ENCODE data around the gene RUSC1. TPM values are rescaled to one million over a fixed set of nuclear protein-coding genes. Genes with fewer than 3 reads are reported as not detected.

The RUSC1 gene
- total and polyA plus RNA-seq, 2 of the 8 experiments (the other 6 are each of a cell fraction or from before 2014, with no cell fraction given), result 54.6 to 90.4 TPM

DNA sequence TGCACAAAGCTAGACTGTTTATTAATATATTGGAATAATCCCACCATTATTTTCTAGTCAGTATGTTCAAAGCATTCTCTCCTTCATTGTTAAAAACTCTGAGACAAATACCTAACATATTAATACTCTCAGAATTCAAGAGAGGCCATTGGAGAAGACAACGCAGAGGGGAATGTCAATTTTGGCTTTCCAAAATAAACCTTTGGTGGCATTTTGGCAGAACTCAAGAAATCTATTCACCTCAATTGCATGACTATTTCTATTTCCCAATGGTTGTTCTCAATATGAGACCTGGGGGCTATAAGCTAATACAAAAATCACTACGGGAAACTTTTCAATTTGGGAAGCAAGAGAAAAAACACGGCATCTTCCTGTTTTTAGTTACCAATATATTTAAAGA is 58.5 kb downstream of the RUSC1 start:
- Histone ChIP-seq H3K56ac (replicated peaks; ENCODE audit: insufficient read length, low read depth, low read length) (no peak overlapping the region), H4K91ac (replicated peaks; ENCODE audit: insufficient read length, low read length) (no peak overlapping the region), H3K9ac (replicated peaks in 1 of 4; ENCODE audit: extremely low read depth in 1 of 4, low read depth in 3 of 4, low read length in 3 of 4) (no peak overlapping the region), H3K27ac (ENCODE audit: low read depth, low read length) (no peak overlapping the region), H2AFZ (ENCODE audit: low read length) (no peak overlapping the region), H3K36me3 (ENCODE audit: control insufficient read depth in 2 of 4, insufficient read depth in 4 of 4, low read length in 3 of 4) (peaks cover 2 to 19% (median 7%) of the 10 kb centered on the region in 4 experiments), H3K9me3 (ENCODE audit: insufficient read depth in 2 of 2, low read depth in 1 of 2, low read length in 1 of 2) (no peaks in the 10 kb centered on the region), H4K8ac (ENCODE audit: extremely low read depth, insufficient read depth, low read length) (no peak overlapping the region), H4K20me1 (replicated peaks in 1 of 2; ENCODE audit: control insufficient read depth in 1 of 2, insufficient read depth in 2 of 2, low read length in 2 of 2) (no peaks in the 10 kb centered on the region), H2BK20ac (ENCODE audit: low read length) (no peak overlapping the region), H3K18ac (ENCODE audit: extremely low read depth, low read length) (no peak overlapping the region), H3K79me1 (ENCODE audit: low read depth, low read length) (no peaks in the 10 kb centered on the region), H3K14ac (ENCODE audit: insufficient read length) (no peak overlapping the region), H3K4me1 (replicated peaks in 1 of 4; ENCODE audit: control insufficient read depth in 3 of 4, insufficient read depth in 4 of 4, low read length in 3 of 4) (no peaks in the 10 kb centered on the region), H3K27me3 (replicated peaks in 1 of 4; ENCODE audit: control insufficient read depth in 3 of 4, extremely low read depth in 1 of 4, insufficient read depth in 3 of 4, low read length in 3 of 4) (no peaks in the 10 kb centered on the region), H2BK12ac (ENCODE audit: low read depth, low read length) (no peak overlapping the region), H2BK5ac (ENCODE audit: low read depth, low read length) (no peak overlapping the region), H2AK5ac (ENCODE audit: low read depth, low read length) (no peak overlapping the region), H4K5ac (ENCODE audit: insufficient read length, low read depth, low read length) (no peak overlapping the region), H3K4ac (replicated peaks; ENCODE audit: insufficient read length, low read depth, low read length) (no peak overlapping the region), H3K23me2 (ENCODE audit: low read depth, low read length) (no peaks in the 10 kb centered on the region), H3K4me3 (ENCODE audit: extremely low read depth in 1 of 4, insufficient read depth in 2 of 4, low read depth in 3 of 4, low read length in 4 of 4) (no peak overlapping the region), H2BK120ac (replicated peaks; ENCODE audit: low read depth, low read length) (no peak overlapping the region), H3K23ac (ENCODE audit: insufficient read length) (no peak overlapping the region), H2BK15ac (ENCODE audit: low read length) (no peak overlapping the region), H3K4me2 (ENCODE audit: insufficient read depth in 1 of 2, low read depth in 2 of 2, low read length in 2 of 2) (no peak overlapping the region), H3K79me2 (ENCODE audit: control insufficient read depth in 1 of 2, insufficient read depth in 2 of 2, low read length in 2 of 2) (no peaks in the 10 kb centered on the region)
- POLR2A ChIA-PET (ENCODE audit: partially characterized antibody), result no interaction called here
- CTCF ChIA-PET (ENCODE audit: partially characterized antibody), result no interaction called here
- 91% methylated on average over 3 of the region's 3 CpGs; no CpG with 5 or more reads in 1 of the 2 experiments for WGBS, 2 experiments (ENCODE audit: extremely low coverage in 1 of 2, insufficient coverage in 1 of 2, insufficient read length in 1 of 2, insufficient replicate concordance in 2 of 2, low coverage in 1 of 2, low lambda C conversion rate in 2 of 2, missing lambda C conversion rate in 1 of 2)
- TF ChIP-seq JUND (IDR thresholded peaks at IDR 0.05; ENCODE audit: low read length) (no peak), TAF7 (optimal IDR thresholded peaks at IDR 0.05; ENCODE audit: borderline replicate concordance, low read depth, low read length) (no peak), USF2 (IDR thresholded peaks at IDR 0.05; ENCODE audit: low read length) (no peak), SRF (IDR thresholded peaks at IDR 0.05; ENCODE audit: low read depth, low read length) (no peak), SP4 (IDR thresholded peaks at IDR 0.05; ENCODE audit: low read length) (no peak), PHF8 (conservative IDR thresholded peaks at IDR 0.05; ENCODE audit: low read depth, low read length) (no peak), CHD2 (IDR thresholded peaks at IDR 0.05; ENCODE audit: low read length) (no peak), SUZ12 (IDR thresholded peaks at IDR 0.05; ENCODE audit: low read length) (no peak), EGR1 (IDR thresholded peaks at IDR 0.05; ENCODE audit: borderline replicate concordance, low read depth, low read length) (no peak), SP1 (IDR thresholded peaks at IDR 0.05; ENCODE audit: low read depth, low read length) (no peak), TCF12 (IDR thresholded peaks at IDR 0.05; ENCODE audit: low read depth, low read length) (no peak)
- FAIRE-seq, result no peak
- DNase-seq (ENCODE audit: low read depth in 1 of 2, low spot score in 2 of 2), result no peak
